ENCODE measurements around the gene ATL3. TPM values are rescaled to one million over a fixed set of nuclear protein-coding genes. Genes with fewer than 3 reads are reported as not detected.
"Not testable (repeated sequence)": the region's sequence is repeated elsewhere in the genome, so short reads cannot be mapped to it uniquely, and the experiment has no call there.

Gene ATL3
- total RNA-seq, 1 donor from 2014 or later = 78.6 TPM

DNA sequence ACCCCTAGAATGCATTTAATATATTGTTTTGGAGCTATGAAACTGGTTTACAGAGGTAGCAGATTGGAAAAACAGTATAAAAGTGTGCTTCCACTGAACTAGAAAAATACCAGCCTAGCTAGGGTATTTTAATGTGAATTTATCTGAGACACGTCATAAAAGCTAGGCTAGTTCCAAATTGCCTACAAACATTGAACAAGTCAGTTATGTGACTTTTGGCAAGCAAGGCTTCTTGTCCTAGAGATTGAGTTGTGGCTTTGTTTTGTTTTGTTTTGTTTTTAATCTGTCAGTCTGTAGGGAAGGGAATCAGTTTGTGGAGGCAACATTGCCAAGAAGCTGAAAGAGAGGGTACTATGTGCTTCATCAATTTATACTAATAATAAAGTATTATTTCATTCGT, 34.4 kb upstream of the ATL3 start:
- ATAC-seq (no peak), DNase-seq (no peak)
- Histone ChIP-seq H3K36me3 (no peaks in the 10 kb centered on the region), H3K4me1 (no peaks in the 10 kb centered on the region), H3K27ac (no peak overlapping the region), H3K4me3 (no peak overlapping the region), H3K9me3 (no peaks in the 10 kb centered on the region), H3K27me3 (no peaks in the 10 kb centered on the region)
- no peak for TF ChIP-seq CTCF (IDR thresholded peaks at IDR 0.05)
- intact Hi-C loops (cut with DNase I) = no loop called here

DNA sequence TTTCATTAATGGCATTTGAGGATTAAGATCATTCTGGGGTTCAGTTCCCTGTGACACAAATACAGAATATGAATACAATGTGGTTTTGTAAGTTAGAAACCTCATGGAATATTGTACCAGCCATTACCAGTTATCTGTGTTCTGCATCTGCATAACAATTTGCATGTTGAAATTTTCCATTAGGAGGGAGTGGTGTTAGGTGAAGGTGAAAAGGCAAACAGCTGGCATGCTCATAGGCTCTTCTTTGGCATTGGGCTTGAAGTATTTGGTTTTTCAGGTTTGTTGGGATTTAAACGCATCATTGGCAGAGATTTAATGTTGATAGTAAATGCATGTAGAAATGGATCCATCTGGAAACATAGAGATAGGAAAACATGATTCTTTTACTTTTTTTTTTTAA, 28.7 kb upstream of the ATL3 start:
- Histone ChIP-seq H3K4me3 (no peak overlapping the region), H3K4me1 (peaks cover 6% of the 10 kb centered on the region), H3K9me3 (no peaks in the 10 kb centered on the region), H3K27me3 (no peaks in the 10 kb centered on the region), H3K27ac (no peak overlapping the region), H3K36me3 (no peaks in the 10 kb centered on the region)
- no peak for TF ChIP-seq CTCF (IDR thresholded peaks at IDR 0.05)
- no peak for DNase-seq
- ATAC-seq = no peak
- intact Hi-C loops (cut with DNase I) = no loop called here

DNA sequence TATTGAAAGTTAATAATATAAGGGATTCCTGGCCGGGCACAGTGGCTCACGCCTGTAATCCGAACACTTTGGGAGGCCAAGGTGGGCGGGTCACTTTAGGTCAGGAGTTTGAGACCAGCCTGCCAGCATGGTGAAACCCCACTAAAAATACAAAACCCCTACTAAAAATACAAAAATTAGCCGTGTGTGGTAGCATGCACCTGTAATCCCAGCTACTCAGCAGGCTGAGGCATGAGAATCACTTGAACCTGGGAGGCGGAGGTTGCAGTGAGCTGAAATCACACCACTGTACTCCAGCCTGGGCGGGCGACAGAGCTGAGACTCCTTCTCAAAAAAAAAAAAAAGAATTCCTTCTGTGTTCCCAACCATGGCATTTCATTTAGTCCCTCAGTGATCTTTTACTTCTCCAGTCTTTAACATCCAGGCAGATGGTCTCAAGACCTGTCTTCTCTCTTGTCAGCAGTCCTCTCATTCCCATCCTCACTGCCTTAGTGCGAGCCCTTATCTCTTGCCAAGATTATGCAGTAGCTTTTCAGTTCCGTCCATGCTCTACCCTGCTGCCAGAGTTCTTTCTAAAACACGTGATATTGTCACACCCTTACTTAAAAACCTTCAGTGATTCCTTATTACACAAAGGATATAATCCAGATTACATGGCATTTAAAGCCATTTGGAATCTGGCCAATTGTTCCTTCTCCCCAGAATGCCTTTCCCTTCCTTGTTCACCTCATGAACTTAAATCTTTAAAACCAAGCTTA, 28.0 kb upstream of the ATL3 start:
- intact Hi-C loops (cut with DNase I) = no loop called here
- ATAC-seq (peak; percentile 60), DNase-seq (no peak)
- Histone ChIP-seq H3K27ac (no peak overlapping the region), H3K36me3 (no peaks in the 10 kb centered on the region), H3K9me3 (no peaks in the 10 kb centered on the region), H3K27me3 (no peaks in the 10 kb centered on the region), H3K4me1 (peaks cover 6% of the 10 kb centered on the region), H3K4me3 (no peak overlapping the region)
- TF ChIP-seq CTCF (IDR thresholded peaks at IDR 0.05) = no peak

DNA sequence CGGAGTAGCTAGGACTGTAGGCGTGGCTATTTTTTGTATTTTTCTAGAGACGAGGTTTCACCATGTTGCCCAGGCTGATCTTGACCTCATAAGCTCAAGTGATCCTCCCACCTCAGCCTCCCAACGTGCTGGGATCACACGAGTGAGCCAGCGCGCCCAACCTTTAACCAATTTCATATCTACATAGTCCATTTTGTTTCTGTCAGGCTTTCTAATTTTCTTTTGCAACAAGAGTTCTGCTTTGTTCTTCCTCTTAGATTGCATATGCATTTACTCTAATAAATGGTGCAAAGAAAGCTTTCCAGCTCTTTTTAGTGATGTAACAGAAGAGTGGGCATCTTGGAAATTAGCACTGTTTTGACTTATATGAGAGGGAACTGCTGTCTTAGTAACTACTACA, 23.4 kb upstream of the ATL3 start:
- Histone ChIP-seq H3K4me3 (no peak overlapping the region), H3K27ac (no peak overlapping the region), H3K27me3 (no peaks in the 10 kb centered on the region), H3K4me1 (peaks cover 2% of the 10 kb centered on the region), H3K36me3 (no peaks in the 10 kb centered on the region), H3K9me3 (no peaks in the 10 kb centered on the region)
- DNase-seq = no peak
- no peak for TF ChIP-seq CTCF (IDR thresholded peaks at IDR 0.05)
- intact Hi-C loops (cut with DNase I) = no loop called here
- ATAC-seq = peak; percentile 73

GRCh38 chr11:63687845-63688244, 16.7 kb upstream of the ATL3 start:
- DNase-seq (no peak), ATAC-seq (no peak)
- intact Hi-C loops (cut with DNase I) = no loop called here
- Histone ChIP-seq H3K9me3 (no peaks in the 10 kb centered on the region), H3K36me3 (no peaks in the 10 kb centered on the region), H3K27ac (no peak overlapping the region), H3K4me1 (peaks cover 20% of the 10 kb centered on the region), H3K4me3 (no peak overlapping the region), H3K27me3 (no peaks in the 10 kb centered on the region)
- TF ChIP-seq CTCF (IDR thresholded peaks at IDR 0.05) = no peak

DNA sequence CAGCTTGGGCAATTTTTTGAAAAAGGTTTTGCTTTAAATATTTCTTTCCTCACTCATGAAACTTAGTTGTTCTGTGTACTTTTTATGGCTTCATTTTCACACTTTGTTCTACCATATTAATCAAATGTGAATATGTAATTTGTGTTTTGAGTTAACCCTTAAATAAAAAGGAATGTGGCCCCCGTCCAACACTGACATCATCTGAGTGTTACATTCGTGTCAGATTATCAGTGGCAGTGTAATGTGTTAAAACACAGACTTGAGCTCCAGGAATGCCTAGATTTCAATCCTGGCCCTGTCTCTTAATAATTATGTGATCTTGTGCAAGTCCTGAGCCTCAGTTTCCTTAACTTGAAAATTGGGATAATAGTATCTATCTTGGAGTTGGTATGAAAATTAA, 15.8 kb upstream of the ATL3 start:
- Histone ChIP-seq H3K27ac (peak overlapping the region; percentile 6), H3K9me3 (no peaks in the 10 kb centered on the region), H3K4me3 (no peak overlapping the region), H3K36me3 (no peaks in the 10 kb centered on the region), H3K4me1 (peaks cover 23% of the 10 kb centered on the region), H3K27me3 (no peaks in the 10 kb centered on the region)
- no peak for TF ChIP-seq CTCF (IDR thresholded peaks at IDR 0.05)
- intact Hi-C loops (cut with DNase I) = no loop called here
- DNase-seq (no peak), ATAC-seq (no peak)

GRCh38 chr11:63685158-63685721, 14.1 kb upstream of the ATL3 start:
- H3K9me3 ChIP-seq; H3K27ac ChIP-seq; DNase-seq; H3K27me3 ChIP-seq; intact Hi-C loops (cut with DNase I); ATAC-seq; H3K4me3 ChIP-seq; H3K36me3 ChIP-seq: not testable (repeated sequence)
- H3K4me1 ChIP-seq = peaks cover 29% of the 10 kb centered on the region
